Measurements from ENCODE around the gene PITPNB.

DNA sequence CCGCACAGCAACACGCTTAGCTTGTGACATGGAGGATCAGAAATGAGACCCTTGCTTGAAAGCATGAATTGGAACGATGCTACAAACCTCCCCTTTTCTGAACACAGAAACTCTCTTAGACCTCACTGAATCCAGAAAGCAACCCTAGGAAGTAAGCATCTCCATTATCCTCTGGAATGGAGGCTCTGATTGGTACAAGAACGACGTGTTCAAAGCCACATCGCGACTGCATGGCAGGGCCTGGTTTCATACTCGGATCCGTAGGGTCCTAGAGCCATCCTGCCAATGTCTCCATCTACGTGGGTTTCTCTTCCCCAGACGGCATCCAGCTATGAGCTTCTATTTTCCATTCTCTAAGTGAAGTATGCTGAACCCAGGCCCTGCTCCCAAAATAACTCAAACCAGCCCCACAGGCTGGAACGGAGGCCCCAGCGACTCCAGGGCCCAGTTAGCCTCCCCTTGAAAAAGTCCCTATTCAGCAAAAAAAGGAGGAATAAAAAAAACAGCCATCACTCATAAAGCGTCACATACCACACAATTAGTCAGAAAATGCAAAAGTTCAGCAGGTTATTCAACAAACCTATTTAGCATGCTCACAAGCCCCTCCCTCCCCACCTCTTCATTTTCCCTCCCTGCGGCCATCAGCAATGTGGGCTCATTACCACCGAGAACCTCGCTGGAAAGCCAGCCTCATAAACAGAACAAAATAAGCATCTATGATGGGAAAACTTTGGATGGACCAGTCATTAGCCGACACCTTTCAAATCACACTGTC lies 110.4 kb downstream of the PITPNB start:
- TF ChIP-seq, protein P1, sequence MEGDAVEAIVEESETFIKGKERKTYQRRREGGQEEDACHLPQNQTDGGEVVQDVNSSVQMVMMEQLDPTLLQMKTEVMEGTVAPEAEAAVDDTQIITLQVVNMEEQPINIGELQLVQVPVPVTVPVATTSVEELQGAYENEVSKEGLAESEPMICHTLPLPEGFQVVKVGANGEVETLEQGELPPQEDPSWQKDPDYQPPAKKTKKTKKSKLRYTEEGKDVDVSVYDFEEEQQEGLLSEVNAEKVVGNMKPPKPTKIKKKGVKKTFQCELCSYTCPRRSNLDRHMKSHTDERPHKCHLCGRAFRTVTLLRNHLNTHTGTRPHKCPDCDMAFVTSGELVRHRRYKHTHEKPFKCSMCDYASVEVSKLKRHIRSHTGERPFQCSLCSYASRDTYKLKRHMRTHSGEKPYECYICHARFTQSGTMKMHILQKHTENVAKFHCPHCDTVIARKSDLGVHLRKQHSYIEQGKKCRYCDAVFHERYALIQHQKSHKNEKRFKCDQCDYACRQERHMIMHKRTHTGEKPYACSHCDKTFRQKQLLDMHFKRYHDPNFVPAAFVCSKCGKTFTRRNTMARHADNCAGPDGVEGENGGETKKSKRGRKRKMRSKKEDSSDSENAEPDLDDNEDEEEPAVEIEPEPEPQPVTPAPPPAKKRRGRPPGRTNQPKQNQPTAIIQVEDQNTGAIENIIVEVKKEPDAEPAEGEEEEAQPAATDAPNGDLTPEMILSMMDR (conservative IDR thresholded peaks at IDR 0.05; ENCODE audit: low read depth in 2 of 2) = no peak
- TF ChIP-seq REST (IDR thresholded peaks at IDR 0.05; ENCODE audit: unreplicated experiment) (no peak), EZH2 (IDR thresholded peaks at IDR 0.05; ENCODE audit: low read depth, unreplicated experiment) (no peak), EZH2phosphoT487 (IDR thresholded peaks at IDR 0.05; ENCODE audit: unreplicated experiment) (no peak), POLR2AphosphoS5 (IDR thresholded peaks at IDR 0.05; ENCODE audit: low read depth) (no peak), CREB1 (CRISPR knock-in tag; IDR thresholded peaks at IDR 0.05; ENCODE audit: low read depth) (no peak), ETS1 (IDR thresholded peaks at IDR 0.05) (no peak)
